ENCODE data around the gene RPL23. TPM values are rescaled to one million over a fixed set of nuclear protein-coding genes. Genes with fewer than 3 reads are reported as not detected.
A peak's percentile ranks its signal among the peaks of the same experiment; 100 is the strongest.

The RPL23 gene
- 3,443 and 3,829 TPM in 2 replicates for total RNA-seq (2022)
- percentile 100 among the genes with signal in this experiment for Bru-seq, nascent RNA
- percentile 100 among the genes with signal in this experiment for BruChase-seq, experiment 1, labeled RNA remaining after a 6-hour chase
- percentile 100 among the genes with signal in this experiment for BruChase-seq, experiment 2, labeled RNA remaining after a 2-hour chase
- long read RNA-seq, transcript RPL23-206 (5 exons, 2,821 nt) = major isoform, 1,034 of 1,424 reads
- long read RNA-seq, transcript RPL23-210 (2 exons, 429 nt) = minor isoform, 16 of 1,424 reads
- long read RNA-seq, partial matches to known transcripts = 355 of 1,424 reads
- long read RNA-seq, other reads (novel, unspliced or antisense) = 16 of 1,424 reads

GRCh38 chr17:38853292-38854219, at the start of gene RPL23:
Gene RPL23 (minus strand): TSS chr17:38853721. CDS start chr17:38853710, 11 bp downstream.
- intact Hi-C loops (cut with micrococcal nuclease; ENCODE audit: unreplicated experiment) = loop anchor here (2.0 to 10.0 kb wide), 2 partner anchors 15 to 179 kb away; partner anchors contain the start of gene EPOP
- Mint-ChIP-seq H3K4me3 (ENCODE audit: low read depth, unreplicated experiment) (peak within 1 kb of the TSS; percentile 93), H3K27ac (ENCODE audit: unreplicated experiment) (peak within 1 kb of the TSS; percentile 100), H3K36me3 (ENCODE audit: insufficient read depth, unreplicated experiment) (peaks cover 59% of the 10 kb centered on the region), H3K4me1 (ENCODE audit: low read depth, unreplicated experiment) (peaks cover 60% of the 10 kb centered on the region), H3K9me3 (ENCODE audit: low read depth, unreplicated experiment) (no peaks in the 10 kb centered on the region), H3K27me3 (ENCODE audit: unreplicated experiment) (no peaks in the 10 kb centered on the region)
- TF ChIP-seq, protein P1, sequence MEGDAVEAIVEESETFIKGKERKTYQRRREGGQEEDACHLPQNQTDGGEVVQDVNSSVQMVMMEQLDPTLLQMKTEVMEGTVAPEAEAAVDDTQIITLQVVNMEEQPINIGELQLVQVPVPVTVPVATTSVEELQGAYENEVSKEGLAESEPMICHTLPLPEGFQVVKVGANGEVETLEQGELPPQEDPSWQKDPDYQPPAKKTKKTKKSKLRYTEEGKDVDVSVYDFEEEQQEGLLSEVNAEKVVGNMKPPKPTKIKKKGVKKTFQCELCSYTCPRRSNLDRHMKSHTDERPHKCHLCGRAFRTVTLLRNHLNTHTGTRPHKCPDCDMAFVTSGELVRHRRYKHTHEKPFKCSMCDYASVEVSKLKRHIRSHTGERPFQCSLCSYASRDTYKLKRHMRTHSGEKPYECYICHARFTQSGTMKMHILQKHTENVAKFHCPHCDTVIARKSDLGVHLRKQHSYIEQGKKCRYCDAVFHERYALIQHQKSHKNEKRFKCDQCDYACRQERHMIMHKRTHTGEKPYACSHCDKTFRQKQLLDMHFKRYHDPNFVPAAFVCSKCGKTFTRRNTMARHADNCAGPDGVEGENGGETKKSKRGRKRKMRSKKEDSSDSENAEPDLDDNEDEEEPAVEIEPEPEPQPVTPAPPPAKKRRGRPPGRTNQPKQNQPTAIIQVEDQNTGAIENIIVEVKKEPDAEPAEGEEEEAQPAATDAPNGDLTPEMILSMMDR (IDR thresholded peaks at IDR 0.05; ENCODE audit: unreplicated experiment) = no peak
- CTCF ChIA-PET = interaction anchor here (0.5 to 2.6 kb wide), 24 partner anchors 10 to 1271 kb away, joined by 3 to 27 read pairs (median 4); partner anchors contain the start of genes CWC25, LASP1 and SOCS7
- TSS peak; percentile 98 for BruUV-seq (replicated peaks)
- peak; percentile 100 for DNase-seq

DNA sequence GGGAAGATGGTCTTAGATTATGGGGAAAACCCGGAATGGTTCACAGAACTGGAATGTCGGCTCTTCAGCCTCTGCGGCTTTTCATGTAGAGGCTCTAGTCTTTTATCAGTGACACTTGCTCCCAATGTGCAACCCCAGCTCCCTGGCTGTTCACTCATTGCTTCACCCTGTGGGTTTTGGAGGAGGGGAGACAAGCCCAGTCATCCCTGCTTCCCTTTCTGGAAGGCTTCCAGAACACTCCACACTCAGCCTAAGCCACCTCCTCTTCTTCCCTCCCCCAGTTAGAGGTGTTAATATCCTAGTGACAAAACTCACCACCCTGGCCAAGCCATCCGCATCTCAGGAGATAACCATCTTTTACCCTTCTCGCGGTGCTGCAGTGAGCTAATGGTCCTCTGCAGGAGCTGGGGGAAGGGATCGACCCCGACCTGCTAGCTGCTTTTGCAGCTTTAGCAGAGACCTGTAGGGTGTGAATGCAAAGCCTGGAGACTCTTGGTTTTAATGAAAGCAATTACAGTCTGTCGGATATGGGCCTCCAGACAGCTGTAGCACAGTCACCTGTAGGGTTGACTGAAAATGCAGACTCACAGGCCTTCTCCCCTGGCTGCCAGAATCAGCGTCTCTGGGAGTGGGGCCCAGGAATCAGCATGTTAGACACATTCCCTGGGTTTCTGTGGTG, 47.6 kb upstream of the RPL23 start:
- CTCF ChIA-PET = interaction anchor here (1.8 kb wide), 1 partner anchor 31 kb away, joined by 3 read pairs; the partner anchor contains the start of gene LASP1
- H3K9me3 Mint-ChIP-seq (ENCODE audit: low read depth, unreplicated experiment) = no peaks in the 10 kb centered on the region

DNA sequence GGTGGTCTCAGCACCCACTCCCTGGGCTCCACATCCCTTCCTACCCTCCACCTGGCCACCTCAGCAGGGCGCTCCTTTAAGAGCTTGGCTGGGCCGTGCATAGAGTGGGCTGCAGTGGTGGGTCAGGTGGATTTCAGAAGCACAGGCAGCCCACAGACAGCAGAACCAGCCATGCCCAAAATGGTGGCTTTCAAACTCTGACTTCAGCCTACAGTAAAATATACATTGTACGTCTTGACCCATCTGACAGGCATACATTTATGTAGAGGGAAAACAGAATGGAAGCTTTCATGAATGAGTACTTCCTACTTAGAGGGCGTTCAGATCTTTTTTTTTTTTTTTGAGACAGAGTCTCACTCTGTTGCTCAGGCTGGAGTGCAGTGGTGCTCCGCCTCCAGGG, 45.9 kb upstream of the RPL23 start:
- H3K36me3 Mint-ChIP-seq (ENCODE audit: insufficient read depth, unreplicated experiment) = peaks cover 83% of the 10 kb centered on the region
- BruUV-seq (replicated peaks) = no TSS peak
- TF ChIP-seq, protein P1 (IDR thresholded peaks at IDR 0.05; ENCODE audit: unreplicated experiment) = no peak

More for the DNA sequence above, 47.6 kb upstream of the RPL23 start:
- intact Hi-C loops (cut with micrococcal nuclease; ENCODE audit: unreplicated experiment) = no loop called here
- no TSS peak for BruUV-seq (replicated peaks)
- peaks cover 24% of the 10 kb centered on the region for H3K4me1 Mint-ChIP-seq (ENCODE audit: low read depth, unreplicated experiment)
- DNase-seq = peak; percentile 55
- peak overlapping the region; percentile 60 for H3K27ac Mint-ChIP-seq (ENCODE audit: unreplicated experiment)
- H3K36me3 Mint-ChIP-seq (ENCODE audit: insufficient read depth, unreplicated experiment) = peaks cover 87% of the 10 kb centered on the region
- no peaks in the 10 kb centered on the region for H3K27me3 Mint-ChIP-seq (ENCODE audit: unreplicated experiment)
- TF ChIP-seq, protein P1 (IDR thresholded peaks at IDR 0.05; ENCODE audit: unreplicated experiment) = no peak
- H3K4me3 Mint-ChIP-seq (ENCODE audit: low read depth, unreplicated experiment) = no peak overlapping the region

More for the DNA sequence above, 45.9 kb upstream of the RPL23 start:
- Mint-ChIP-seq H3K4me1 (ENCODE audit: low read depth, unreplicated experiment) (peaks cover 24% of the 10 kb centered on the region), H3K27me3 (ENCODE audit: unreplicated experiment) (no peaks in the 10 kb centered on the region), H3K9me3 (ENCODE audit: low read depth, unreplicated experiment) (no peaks in the 10 kb centered on the region), H3K4me3 (ENCODE audit: low read depth, unreplicated experiment) (no peak overlapping the region), H3K27ac (ENCODE audit: unreplicated experiment) (no peak overlapping the region)
- CTCF ChIA-PET = interaction anchor here (0.6 to 0.9 kb wide), 2 partner anchors 28 to 182 kb away, joined by 3 read pairs; no protein-coding TSS in a partner anchor
- intact Hi-C loops (cut with micrococcal nuclease; ENCODE audit: unreplicated experiment) = no loop called here
- no peak for DNase-seq

Measured in Calu3 (cell line).